ACHN (cell line): ENCODE data around the gene CLINT1.

ENCODE experiments used
- DNase-seq: peaks from one replicate; pipeline ENCODE4 v3.0.0-alpha.2; 2015
- in situ Hi-C: cut with HindIII; loops from 2 replicates; pipeline ENCODE4 v1.10.0; 2017; ENCODE audit warnings: low sequenced_read_pairs, low pct_ligation_motif_present, low pct_unique_long_range_greater_than_20kb

The CLINT1 gene

DNA sequence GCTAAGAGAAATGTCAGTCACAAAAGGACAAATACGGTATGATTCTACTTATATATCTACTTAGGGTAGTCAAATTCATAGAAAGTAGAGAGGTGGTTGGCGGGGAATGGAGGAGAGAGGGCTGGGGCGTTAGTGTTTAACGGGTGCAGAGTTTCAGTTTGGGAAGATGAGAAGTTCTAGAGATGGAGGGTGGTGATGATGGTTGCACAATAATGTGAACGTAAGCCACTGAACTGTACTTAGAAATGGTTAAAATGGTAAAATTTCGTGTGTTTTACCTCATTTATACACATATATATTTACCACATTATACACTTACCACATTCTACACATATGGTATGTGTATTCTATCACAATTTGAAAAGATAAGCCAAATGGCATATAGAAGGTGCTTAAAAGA, 79.7 kb downstream of the CLINT1 start:
- in situ Hi-C loops: no loop called here
- DNase-seq: no peak

DNA sequence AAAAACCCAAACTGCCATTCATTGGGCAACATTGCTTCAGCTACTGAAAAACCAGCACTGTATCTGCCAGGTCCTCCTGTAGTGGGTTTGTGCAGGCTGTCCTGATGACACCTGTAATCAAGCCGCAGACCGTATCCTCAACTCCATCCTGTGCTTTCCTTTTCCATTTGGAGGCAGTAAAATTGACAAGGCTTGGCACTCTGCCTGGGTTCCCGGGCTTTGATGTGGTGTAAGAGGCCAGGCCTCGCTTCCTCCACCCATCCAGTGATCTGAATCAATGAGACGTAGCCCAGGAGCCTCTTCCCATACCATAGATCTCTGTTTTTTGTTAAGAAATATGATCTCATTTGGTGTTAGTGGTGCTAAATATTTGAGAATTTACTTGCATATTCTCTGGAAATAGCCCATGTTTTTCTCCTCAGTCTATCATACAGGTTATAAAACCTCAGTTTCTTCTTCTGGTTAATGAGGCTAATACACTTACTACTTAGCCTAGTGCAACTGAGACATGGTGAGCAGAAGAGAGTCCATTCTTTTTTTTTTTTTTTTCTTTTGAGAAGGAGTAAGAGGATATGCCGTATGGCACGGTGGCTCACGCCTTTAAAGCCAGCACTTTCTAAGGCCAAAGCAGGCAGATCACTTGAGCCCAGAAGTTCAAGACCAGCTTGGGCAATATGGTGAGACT, 80.7 kb downstream of the CLINT1 start:
- in situ Hi-C loops: no loop called here
- no peak for DNase-seq

GRCh38 chr5:157772127-157772526, 86.8 kb downstream of the CLINT1 start:
- DNase-seq: no peak
- in situ Hi-C loops: no loop called here

GRCh38 chr5:157770665-157771064, 88.3 kb downstream of the CLINT1 start:
- no peak for DNase-seq
- in situ Hi-C loops: no loop called here

- in situ Hi-C loops: no loop called here
Observed at GRCh38 chr5:157767689-157768088, 91.3 kb downstream of the CLINT1 start.

GRCh38 chr5:157766902-157767301, 92.0 kb downstream of the CLINT1 start:
- no peak for DNase-seq
- in situ Hi-C loops: no loop called here

More at GRCh38 chr5:157767689-157768088, 91.3 kb downstream of the CLINT1 start:
- no peak for DNase-seq

- in situ Hi-C loops: no loop called here
- no peak for DNase-seq
Observed at GRCh38 chr5:157766442-157766841, 92.5 kb downstream of the CLINT1 start.

- no peak for DNase-seq
- in situ Hi-C loops: no loop called here
Observed at GRCh38 chr5:157764531-157764930, 94.4 kb downstream of the CLINT1 start.

GRCh38 chr5:157761690-157762621, 97.0 kb downstream of the CLINT1 start:
- in situ Hi-C loops: no loop called here
- peak; percentile 61 for DNase-seq

GRCh38 chr5:157758706-157759105, 100.2 kb downstream of the CLINT1 start:
- in situ Hi-C loops: no loop called here
- no peak for DNase-seq

- DNase-seq: no peak
- in situ Hi-C loops: no loop called here
Observed at GRCh38 chr5:157756122-157756521, 102.8 kb downstream of the CLINT1 start.

GRCh38 chr5:157750320-157750719, 108.6 kb downstream of the CLINT1 start:
- no peak for DNase-seq
- in situ Hi-C loops: no loop called here

DNA sequence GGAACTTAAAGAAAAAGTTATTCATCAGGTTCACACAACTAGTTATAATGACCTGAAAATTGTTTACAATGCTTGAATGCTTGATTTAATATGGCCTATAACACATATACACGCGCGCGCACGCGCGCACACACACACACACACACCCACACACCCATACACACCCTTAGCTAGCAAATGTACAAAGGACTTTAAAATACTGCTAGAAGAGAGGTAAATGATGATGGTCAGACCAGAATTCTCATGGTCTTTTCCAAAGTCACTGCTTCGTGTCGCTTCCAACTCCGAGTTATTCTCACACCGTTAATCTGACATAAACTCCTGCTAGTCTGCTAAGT, 109.5 kb downstream of the CLINT1 start:
- DNase-seq: no peak
- in situ Hi-C loops: no loop called here

- DNase-seq: no peak
- in situ Hi-C loops: no loop called here
Observed at GRCh38 chr5:157748760-157749461, 110.0 kb downstream of the CLINT1 start.

DNA sequence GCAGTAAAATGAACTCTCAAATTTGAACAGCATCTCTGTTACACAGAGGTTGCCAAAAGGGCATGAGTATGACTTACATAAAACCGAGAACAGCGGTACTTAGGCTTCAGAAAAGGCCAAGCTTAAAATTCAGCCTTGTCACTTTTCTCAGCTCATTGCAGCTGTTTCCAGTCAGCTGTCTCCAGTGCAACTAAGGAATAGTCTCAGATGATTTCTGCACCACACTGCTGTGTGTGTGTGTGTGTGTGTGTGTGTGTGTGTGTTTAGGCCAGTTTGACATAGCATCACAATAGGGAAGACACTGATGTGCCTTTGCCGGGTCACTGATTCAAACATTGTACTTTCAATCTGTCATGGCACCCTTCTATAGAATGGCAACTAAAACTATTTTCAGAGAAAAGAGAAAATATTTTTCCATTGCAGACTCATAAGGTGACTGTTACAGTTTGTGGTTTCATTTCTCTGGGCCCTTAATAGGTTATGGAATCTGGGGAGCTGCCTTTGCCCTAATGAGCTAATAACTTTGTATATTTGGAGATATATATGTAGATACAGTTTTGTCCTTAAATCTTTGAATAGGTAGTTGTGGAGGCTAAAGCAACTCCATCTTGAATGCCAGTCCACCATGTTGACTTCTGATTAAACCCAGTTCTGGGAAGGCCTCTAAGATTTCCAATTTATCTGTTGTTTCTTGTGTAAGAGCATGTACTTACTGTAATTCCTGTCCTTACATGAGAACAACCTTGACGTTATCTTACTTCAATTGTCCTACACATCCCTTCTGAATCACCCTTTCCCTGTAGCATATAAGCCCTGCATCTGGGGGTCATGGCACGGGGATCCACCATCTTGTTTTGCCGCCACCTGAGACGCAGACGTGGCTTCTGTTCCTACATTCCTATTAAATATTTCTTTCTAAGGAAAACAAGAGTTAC, 110.9 kb downstream of the CLINT1 start:
- in situ Hi-C loops: no loop called here
- no peak for DNase-seq

DNA sequence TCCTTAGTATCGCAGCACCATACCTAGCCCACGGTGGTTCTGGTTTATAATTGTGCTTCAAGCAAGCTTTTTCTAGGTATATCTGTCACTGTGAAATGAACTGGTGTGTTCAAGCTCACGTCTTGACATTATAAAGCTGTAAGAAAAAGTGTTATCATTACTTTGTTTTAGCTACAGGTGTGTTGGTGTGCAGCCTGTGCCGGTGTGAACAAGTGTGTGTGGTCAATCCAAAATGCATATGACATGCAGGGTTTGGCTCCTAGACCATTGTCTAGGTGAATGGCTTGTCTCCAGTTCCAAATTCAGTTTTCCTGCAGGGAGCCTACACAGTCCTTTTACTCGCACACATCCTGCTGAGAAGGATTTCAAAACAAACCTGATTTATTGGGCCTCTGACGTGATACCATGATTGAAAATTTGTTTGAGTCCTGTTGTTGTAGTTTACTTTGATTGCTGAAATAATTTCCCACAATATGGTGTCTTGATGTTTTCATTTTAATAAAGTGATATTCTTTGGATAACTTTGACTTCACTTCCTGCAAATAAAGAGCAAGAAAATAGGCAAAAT, 111.7 kb downstream of the CLINT1 start:
- DNase-seq: no peak
- in situ Hi-C loops: no loop called here

- no peak for DNase-seq
- in situ Hi-C loops: no loop called here
Observed at GRCh38 chr5:157745041-157745456, 113.9 kb downstream of the CLINT1 start.
